GM23338 (cell line): Measurements from ENCODE around the gene RPTOR. TPM values are rescaled to one million over a fixed set of nuclear protein-coding genes. Genes with fewer than 3 reads are reported as not detected.

ENCODE experiments used
- ATAC-seq: fragments of 200-7000 bp; cut with Tn5 transposase; 3 replicates; pipeline ENCODE4 v1.9.1; 2020
- DNase-seq: peaks from one replicate; pipeline ENCODE4 v3.0.0-alpha.2; 2015; ENCODE audit warnings: low spot score
- H2AFZ ChIP-seq: fragments of 200-600 bp; sonication (generic); 2 replicates; pipeline ENCODE4 v1.8.0; 2016; ENCODE audit warnings: antibody characterized with exemption, mild to moderate bottlenecking, moderate library complexity
- H3F3A ChIP-seq: fragments of 200-600 bp; sonication (generic); replicated peaks from 2 replicates; pipeline ENCODE4 v1.8.0; 2017; ENCODE audit warnings: antibody characterized with exemption, mixed run types, low read depth
- H3K27ac ChIP-seq: fragments of 200-600 bp; sonication (generic); 2 replicates; pipeline ENCODE4 v1.6.1; 2016; ENCODE audit warnings: low read depth
- H3K27me3 ChIP-seq: fragments of 200-600 bp; sonication (generic); 2 replicates; pipeline ENCODE4 v1.8.0; 2016; ENCODE audit warnings: mild to moderate bottlenecking, mixed run types, moderate library complexity; ENCODE audit not compliant: insufficient read depth
- H3K36me3 ChIP-seq: fragments of 200-600 bp; sonication (generic); 2 replicates; pipeline ENCODE4 v1.8.0; 2016; ENCODE audit warnings: mild to moderate bottlenecking; ENCODE audit not compliant: insufficient read depth
- H3K4me1 ChIP-seq: fragments of 200-600 bp; sonication (generic); 2 replicates; pipeline ENCODE4 v1.8.0; 2016; ENCODE audit warnings: mild to moderate bottlenecking, moderate library complexity; ENCODE audit not compliant: insufficient read depth
- H3K4me2 ChIP-seq: fragments of 200-600 bp; sonication (generic); 2 replicates; pipeline ENCODE4 v1.7.1; 2017; ENCODE audit warnings: mixed run types
- H3K4me3 ChIP-seq: fragments of 200-600 bp; sonication (generic); 2 replicates; pipeline ENCODE4 v1.6.1; 2016; ENCODE audit warnings: mixed run types
- H3K79me2 ChIP-seq: fragments of 200-600 bp; sonication (generic); replicated peaks from 2 replicates; pipeline ENCODE4 v1.8.0; 2017; ENCODE audit warnings: mild to moderate bottlenecking; ENCODE audit not compliant: insufficient read depth
- H3K9me2 ChIP-seq: fragments of 200-600 bp; sonication (generic); 2 replicates; pipeline ENCODE4 v1.8.0; 2017; ENCODE audit not compliant: insufficient read depth
- H4K20me1 ChIP-seq: fragments of 200-600 bp; sonication (generic); replicated peaks from 2 replicates; pipeline ENCODE4 v1.8.0; 2017; ENCODE audit warnings: mild to moderate bottlenecking; ENCODE audit not compliant: insufficient read depth
- H3K27ac Mint-ChIP-seq: 2 replicates; pipeline ENCODE4 v1.8.0; 2020; ENCODE audit warnings: inconsistent platforms, mild to moderate bottlenecking, moderate library complexity, mixed read lengths
- H3K27me3 Mint-ChIP-seq: 3 replicates; pipeline ENCODE4 v1.8.0; 2022; ENCODE audit warnings: low read depth, mild to moderate bottlenecking, moderate library complexity, mixed read lengths, inconsistent platforms; ENCODE audit not compliant: insufficient read depth, poor library complexity
- H3K36me3 Mint-ChIP-seq: 3 replicates; pipeline ENCODE4 v1.8.0; 2021; ENCODE audit warnings: low read depth, mild to moderate bottlenecking, inconsistent platforms, moderate library complexity, mixed read lengths
- H3K4me1 Mint-ChIP-seq: 3 replicates; pipeline ENCODE4 v1.8.0; 2020; ENCODE audit warnings: mild to moderate bottlenecking, inconsistent platforms, mixed read lengths
- H3K4me3 Mint-ChIP-seq: 3 replicates; pipeline ENCODE4 v1.8.0; 2021; ENCODE audit warnings: moderate library complexity, mild to moderate bottlenecking, inconsistent platforms, mixed read lengths
- H3K9me3 Mint-ChIP-seq: 3 replicates; pipeline ENCODE4 v1.8.0; 2020; ENCODE audit warnings: moderate library complexity, mild to moderate bottlenecking, inconsistent platforms, mixed read lengths
- CREB1 ChIP-seq: fragments of 250-450 bp; sonication (Bioruptor Pico); IDR thresholded peaks from 2 replicates; pipeline ENCODE4 v1.5.0; 2020; ENCODE audit warnings: low read depth, mild to moderate bottlenecking, moderate library complexity
- EZH2 ChIP-seq: fragments of 200-600 bp; sonication (generic); IDR thresholded peaks from one replicate; pipeline ENCODE4 v1.8.0; 2017; ENCODE audit warnings: antibody characterized with exemption, mild to moderate bottlenecking, low read depth; ENCODE audit not compliant: unreplicated experiment
- EZH2phosphoT487 ChIP-seq: fragments of 200-600 bp; sonication (generic); IDR thresholded peaks from one replicate; pipeline ENCODE4 v1.8.1; 2018; ENCODE audit warnings: antibody characterized with exemption; ENCODE audit not compliant: unreplicated experiment
- JUNB ChIP-seq: IDR thresholded peaks from one replicate; pipeline ENCODE4 v1.6.1; 2016; ENCODE audit warnings: antibody characterized with exemption; ENCODE audit not compliant: unreplicated experiment
- NANOG ChIP-seq: IDR thresholded peaks from 2 replicates; pipeline ENCODE4 v1.6.1; 2016; ENCODE audit warnings: antibody characterized with exemption, borderline replicate concordance
- POLR2AphosphoS5 ChIP-seq: IDR thresholded peaks from 2 replicates; pipeline ENCODE4 v1.6.1; 2016; ENCODE audit warnings: antibody characterized with exemption, low read depth
- STAT1 ChIP-seq: IDR thresholded peaks from one replicate; pipeline ENCODE4 v1.6.1; 2016; ENCODE audit warnings: antibody characterized with exemption; ENCODE audit not compliant: unreplicated experiment
- ZNF114 ChIP-seq: fragments of 250-450 bp; sonication (Bioruptor Pico); IDR thresholded peaks from 2 replicates; pipeline ENCODE4 v1.5.0; 2020; ENCODE audit warnings: mild to moderate bottlenecking, moderate library complexity
- ZNF331 ChIP-seq: fragments of 250-450 bp; sonication (Bioruptor Pico); IDR thresholded peaks from 2 replicates; pipeline ENCODE4 v1.5.0; 2020; ENCODE audit warnings: low read depth, mild to moderate bottlenecking, moderate library complexity
- polyA plus RNA-seq: library from polyadenylated mRNA; unstranded; fragments of >200 nt; fragmentation: Nextera tagmentation; extraction: Ambion mirVana; gene quantifications from 2 replicates; pipeline ENCODE4 v1.2.1, GENCODE V29; 2016
- total RNA-seq: library from RNA; depleted of rRNA; stranded (reverse); fragments of >200 nt; shearing (Covaris generic); gene quantifications from 2 replicates; pipeline ENCODE4 v1.2.3, GENCODE V29; 2014
- TF ChIP-seq, protein P1 (sequence below): IDR thresholded peaks from 2 replicates; pipeline ENCODE4 v1.6.1; 2016; ENCODE audit warnings: antibody characterized with exemption
- TF ChIP-seq, protein P2 (sequence below): fragments of 250-450 bp; sonication (Bioruptor Pico); IDR thresholded peaks from 2 replicates; pipeline ENCODE4 v1.5.0; 2020; ENCODE audit warnings: mild to moderate bottlenecking, moderate library complexity
- TF ChIP-seq, protein P3 (sequence below): IDR thresholded peaks from one replicate; pipeline ENCODE4 v1.6.1; 2018; ENCODE audit warnings: antibody characterized with exemption; ENCODE audit not compliant: unreplicated experiment
- TF ChIP-seq, protein P4 (sequence below), 2 experiments: fragments of 200-600 bp in 1 of 2; sonication (generic) in 1 of 2; conservative IDR thresholded peaks; 2 replicates each; pipeline versions ENCODE4 v1.5.1 to v1.6.1; 2016 to 2017; ENCODE audit warnings: antibody characterized with exemption in 2 of 2, low read depth in 2 of 2, mild to moderate bottlenecking in 2 of 2, moderate library complexity in 1 of 2

The RPTOR gene
- total and polyA plus RNA-seq, 2 experiments from 2014 or later = 9.5 to 38.0 TPM

DNA sequence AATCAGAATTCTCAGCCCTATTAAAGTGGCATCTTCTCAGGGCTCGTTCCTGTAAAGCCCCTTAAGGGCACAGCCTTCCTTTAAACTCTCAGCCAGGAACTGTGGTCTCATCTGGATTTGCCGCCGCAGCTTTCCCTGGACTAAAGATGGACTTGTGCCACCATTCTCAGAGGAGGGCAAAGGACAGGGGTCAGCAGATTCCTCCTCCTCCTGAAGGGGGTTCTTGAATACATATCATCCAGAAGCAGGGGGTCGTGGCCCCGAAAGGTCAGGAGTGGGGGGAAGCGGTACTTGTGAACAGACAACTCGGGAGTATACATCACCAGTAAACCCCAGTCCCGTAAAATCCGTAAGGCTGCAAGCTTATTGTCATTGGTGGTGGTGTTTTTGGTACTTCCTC, 174.8 kb downstream of the RPTOR start:
- TF ChIP-seq, protein P1, sequence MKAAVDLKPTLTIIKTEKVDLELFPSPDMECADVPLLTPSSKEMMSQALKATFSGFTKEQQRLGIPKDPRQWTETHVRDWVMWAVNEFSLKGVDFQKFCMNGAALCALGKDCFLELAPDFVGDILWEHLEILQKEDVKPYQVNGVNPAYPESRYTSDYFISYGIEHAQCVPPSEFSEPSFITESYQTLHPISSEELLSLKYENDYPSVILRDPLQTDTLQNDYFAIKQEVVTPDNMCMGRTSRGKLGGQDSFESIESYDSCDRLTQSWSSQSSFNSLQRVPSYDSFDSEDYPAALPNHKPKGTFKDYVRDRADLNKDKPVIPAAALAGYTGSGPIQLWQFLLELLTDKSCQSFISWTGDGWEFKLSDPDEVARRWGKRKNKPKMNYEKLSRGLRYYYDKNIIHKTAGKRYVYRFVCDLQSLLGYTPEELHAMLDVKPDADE = no peak
- TF ChIP-seq, protein P2, sequence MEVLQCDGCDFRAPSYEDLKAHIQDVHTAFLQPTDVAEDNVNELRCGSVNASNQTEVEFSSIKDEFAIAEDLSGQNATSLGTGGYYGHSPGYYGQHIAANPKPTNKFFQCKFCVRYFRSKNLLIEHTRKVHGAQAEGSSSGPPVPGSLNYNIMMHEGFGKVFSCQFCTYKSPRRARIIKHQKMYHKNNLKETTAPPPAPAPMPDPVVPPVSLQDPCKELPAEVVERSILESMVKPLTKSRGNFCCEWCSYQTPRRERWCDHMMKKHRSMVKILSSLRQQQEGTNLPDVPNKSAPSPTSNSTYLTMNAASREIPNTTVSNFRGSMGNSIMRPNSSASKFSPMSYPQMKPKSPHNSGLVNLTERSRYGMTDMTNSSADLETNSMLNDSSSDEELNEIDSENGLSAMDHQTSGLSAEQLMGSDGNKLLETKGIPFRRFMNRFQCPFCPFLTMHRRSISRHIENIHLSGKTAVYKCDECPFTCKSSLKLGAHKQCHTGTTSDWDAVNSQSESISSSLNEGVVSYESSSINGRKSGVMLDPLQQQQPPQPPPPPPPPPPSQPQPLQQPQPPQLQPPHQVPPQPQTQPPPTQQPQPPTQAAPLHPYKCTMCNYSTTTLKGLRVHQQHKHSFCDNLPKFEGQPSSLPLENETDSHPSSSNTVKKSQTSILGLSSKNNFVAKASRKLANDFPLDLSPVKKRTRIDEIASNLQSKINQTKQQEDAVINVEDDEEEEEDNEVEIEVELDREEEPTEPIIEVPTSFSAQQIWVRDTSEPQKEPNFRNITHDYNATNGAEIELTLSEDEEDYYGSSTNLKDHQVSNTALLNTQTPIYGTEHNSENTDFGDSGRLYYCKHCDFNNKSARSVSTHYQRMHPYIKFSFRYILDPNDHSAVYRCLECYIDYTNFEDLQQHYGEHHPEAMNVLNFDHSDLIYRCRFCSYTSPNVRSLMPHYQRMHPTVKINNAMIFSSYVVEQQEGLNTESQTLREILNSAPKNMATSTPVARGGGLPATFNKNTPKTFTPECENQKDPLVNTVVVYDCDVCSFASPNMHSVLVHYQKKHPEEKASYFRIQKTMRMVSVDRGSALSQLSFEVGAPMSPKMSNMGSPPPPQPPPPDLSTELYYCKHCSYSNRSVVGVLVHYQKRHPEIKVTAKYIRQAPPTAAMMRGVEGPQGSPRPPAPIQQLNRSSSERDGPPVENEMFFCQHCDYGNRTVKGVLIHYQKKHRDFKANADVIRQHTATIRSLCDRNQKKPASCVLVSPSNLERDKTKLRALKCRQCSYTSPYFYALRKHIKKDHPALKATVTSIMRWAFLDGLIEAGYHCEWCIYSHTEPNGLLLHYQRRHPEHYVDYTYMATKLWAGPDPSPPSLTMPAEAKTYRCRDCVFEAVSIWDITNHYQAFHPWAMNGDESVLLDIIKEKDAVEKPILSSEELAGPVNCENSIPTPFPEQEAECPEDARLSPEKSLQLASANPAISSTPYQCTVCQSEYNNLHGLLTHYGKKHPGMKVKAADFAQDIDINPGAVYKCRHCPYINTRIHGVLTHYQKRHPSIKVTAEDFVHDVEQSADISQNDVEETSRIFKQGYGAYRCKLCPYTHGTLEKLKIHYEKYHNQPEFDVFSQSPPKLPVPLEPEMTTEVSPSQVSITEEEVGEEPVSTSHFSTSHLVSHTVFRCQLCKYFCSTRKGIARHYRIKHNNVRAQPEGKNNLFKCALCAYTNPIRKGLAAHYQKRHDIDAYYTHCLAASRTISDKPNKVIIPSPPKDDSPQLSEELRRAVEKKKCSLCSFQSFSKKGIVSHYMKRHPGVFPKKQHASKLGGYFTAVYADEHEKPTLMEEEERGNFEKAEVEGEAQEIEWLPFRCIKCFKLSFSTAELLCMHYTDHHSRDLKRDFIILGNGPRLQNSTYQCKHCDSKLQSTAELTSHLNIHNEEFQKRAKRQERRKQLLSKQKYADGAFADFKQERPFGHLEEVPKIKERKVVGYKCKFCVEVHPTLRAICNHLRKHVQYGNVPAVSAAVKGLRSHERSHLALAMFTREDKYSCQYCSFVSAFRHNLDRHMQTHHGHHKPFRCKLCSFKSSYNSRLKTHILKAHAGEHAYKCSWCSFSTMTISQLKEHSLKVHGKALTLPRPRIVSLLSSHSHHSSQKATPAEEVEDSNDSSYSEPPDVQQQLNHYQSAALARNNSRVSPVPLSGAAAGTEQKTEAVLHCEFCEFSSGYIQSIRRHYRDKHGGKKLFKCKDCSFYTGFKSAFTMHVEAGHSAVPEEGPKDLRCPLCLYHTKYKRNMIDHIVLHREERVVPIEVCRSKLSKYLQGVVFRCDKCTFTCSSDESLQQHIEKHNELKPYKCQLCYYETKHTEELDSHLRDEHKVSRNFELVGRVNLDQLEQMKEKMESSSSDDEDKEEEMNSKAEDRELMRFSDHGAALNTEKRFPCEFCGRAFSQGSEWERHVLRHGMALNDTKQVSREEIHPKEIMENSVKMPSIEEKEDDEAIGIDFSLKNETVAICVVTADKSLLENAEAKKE (CRISPR knock-in tag) = no peak
- TF ChIP-seq ZNF114 (CRISPR knock-in tag) (no peak), EZH2 (no peak), ZNF331 (no peak), EZH2phosphoT487 (no peak), NANOG (no peak), STAT1 (no peak), POLR2AphosphoS5 (no peak), CREB1 (CRISPR knock-in tag) (no peak), JUNB (no peak)
- TF ChIP-seq, protein P3, sequence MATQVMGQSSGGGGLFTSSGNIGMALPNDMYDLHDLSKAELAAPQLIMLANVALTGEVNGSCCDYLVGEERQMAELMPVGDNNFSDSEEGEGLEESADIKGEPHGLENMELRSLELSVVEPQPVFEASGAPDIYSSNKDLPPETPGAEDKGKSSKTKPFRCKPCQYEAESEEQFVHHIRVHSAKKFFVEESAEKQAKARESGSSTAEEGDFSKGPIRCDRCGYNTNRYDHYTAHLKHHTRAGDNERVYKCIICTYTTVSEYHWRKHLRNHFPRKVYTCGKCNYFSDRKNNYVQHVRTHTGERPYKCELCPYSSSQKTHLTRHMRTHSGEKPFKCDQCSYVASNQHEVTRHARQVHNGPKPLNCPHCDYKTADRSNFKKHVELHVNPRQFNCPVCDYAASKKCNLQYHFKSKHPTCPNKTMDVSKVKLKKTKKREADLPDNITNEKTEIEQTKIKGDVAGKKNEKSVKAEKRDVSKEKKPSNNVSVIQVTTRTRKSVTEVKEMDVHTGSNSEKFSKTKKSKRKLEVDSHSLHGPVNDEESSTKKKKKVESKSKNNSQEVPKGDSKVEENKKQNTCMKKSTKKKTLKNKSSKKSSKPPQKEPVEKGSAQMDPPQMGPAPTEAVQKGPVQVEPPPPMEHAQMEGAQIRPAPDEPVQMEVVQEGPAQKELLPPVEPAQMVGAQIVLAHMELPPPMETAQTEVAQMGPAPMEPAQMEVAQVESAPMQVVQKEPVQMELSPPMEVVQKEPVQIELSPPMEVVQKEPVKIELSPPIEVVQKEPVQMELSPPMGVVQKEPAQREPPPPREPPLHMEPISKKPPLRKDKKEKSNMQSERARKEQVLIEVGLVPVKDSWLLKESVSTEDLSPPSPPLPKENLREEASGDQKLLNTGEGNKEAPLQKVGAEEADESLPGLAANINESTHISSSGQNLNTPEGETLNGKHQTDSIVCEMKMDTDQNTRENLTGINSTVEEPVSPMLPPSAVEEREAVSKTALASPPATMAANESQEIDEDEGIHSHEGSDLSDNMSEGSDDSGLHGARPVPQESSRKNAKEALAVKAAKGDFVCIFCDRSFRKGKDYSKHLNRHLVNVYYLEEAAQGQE = no peak
- TF ChIP-seq, protein P4, sequence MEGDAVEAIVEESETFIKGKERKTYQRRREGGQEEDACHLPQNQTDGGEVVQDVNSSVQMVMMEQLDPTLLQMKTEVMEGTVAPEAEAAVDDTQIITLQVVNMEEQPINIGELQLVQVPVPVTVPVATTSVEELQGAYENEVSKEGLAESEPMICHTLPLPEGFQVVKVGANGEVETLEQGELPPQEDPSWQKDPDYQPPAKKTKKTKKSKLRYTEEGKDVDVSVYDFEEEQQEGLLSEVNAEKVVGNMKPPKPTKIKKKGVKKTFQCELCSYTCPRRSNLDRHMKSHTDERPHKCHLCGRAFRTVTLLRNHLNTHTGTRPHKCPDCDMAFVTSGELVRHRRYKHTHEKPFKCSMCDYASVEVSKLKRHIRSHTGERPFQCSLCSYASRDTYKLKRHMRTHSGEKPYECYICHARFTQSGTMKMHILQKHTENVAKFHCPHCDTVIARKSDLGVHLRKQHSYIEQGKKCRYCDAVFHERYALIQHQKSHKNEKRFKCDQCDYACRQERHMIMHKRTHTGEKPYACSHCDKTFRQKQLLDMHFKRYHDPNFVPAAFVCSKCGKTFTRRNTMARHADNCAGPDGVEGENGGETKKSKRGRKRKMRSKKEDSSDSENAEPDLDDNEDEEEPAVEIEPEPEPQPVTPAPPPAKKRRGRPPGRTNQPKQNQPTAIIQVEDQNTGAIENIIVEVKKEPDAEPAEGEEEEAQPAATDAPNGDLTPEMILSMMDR (conservative IDR thresholded peaks at IDR 0.05; ENCODE audit: low read depth in 2 of 2) = no peak
- DNase-seq (no peak), ATAC-seq (no peak)
- no peak overlapping the region for H3K27ac ChIP-seq
- H3K27me3 ChIP-seq = no peaks in the 10 kb centered on the region
- H3F3A ChIP-seq = no peaks in the 10 kb centered on the region
- H3K4me1 ChIP-seq = no peaks in the 10 kb centered on the region
- H3K4me3 ChIP-seq = no peak overlapping the region
- no peak overlapping the region for H3K4me3 Mint-ChIP-seq
- peaks cover 35% of the 10 kb centered on the region for H3K4me1 Mint-ChIP-seq
- H3K9me3 Mint-ChIP-seq = no peaks in the 10 kb centered on the region
- no peaks in the 10 kb centered on the region for H3K36me3 Mint-ChIP-seq
- H3K79me2 ChIP-seq = peaks cover 78% of the 10 kb centered on the region
- H4K20me1 ChIP-seq = no peaks in the 10 kb centered on the region; the same call in 1 of the 2 replicates
- peaks cover 10% of the 10 kb centered on the region for H3K27me3 Mint-ChIP-seq
- no peak overlapping the region for H3K4me2 ChIP-seq
- H2AFZ ChIP-seq = no peak overlapping the region
- H3K36me3 ChIP-seq = 0 out of 2 replicates have a peak, but pooled peaks cover 3% of the 10 kb centered on the region
- no peak overlapping the region for H3K27ac Mint-ChIP-seq
- H3K9me2 ChIP-seq = no peaks in the 10 kb centered on the region
